Measurements from ENCODE around the gene ZDHHC11.

The ZDHHC11 gene

GRCh38 chr5:821504-821903 lies 29.3 kb downstream of the ZDHHC11 start:
- TF ChIP-seq CTCF (IDR thresholded peaks at IDR 0.05; ENCODE audit: low read depth, low read length), result no peak
- TF ChIP-seq EZH2phosphoT487 (IDR thresholded peaks at IDR 0.05; ENCODE audit: low read depth), result no peak
- H3K4me1 ChIP-seq (ENCODE audit: low read length), result no peaks in the 10 kb centered on the region
- no peak overlapping the region for H3K9ac ChIP-seq (ENCODE audit: low read length)
- no peak overlapping the region for H3K27ac ChIP-seq (ENCODE audit: low read length)
- no peaks in the 10 kb centered on the region for H3K9me3 ChIP-seq (ENCODE audit: insufficient read depth, low read length)
- no peak overlapping the region for H3K4me3 ChIP-seq (ENCODE audit: low read length)
- H3K27me3 ChIP-seq (ENCODE audit: low read depth, low read length), result no peaks in the 10 kb centered on the region
- H3K36me3 ChIP-seq (replicated peaks; ENCODE audit: low read depth, low read length), result no peaks in the 10 kb centered on the region
- H4K20me1 ChIP-seq (ENCODE audit: insufficient read depth, low read length), result no peaks in the 10 kb centered on the region
- no peak overlapping the region for H2AFZ ChIP-seq (ENCODE audit: low read depth, low read length)
- H3K79me2 ChIP-seq (ENCODE audit: low read length), result no peaks in the 10 kb centered on the region
- no peak overlapping the region for H3K4me2 ChIP-seq (ENCODE audit: low read length)

- TF ChIP-seq EZH2phosphoT487 (IDR thresholded peaks at IDR 0.05; ENCODE audit: low read depth) (no peak), CTCF (IDR thresholded peaks at IDR 0.05; ENCODE audit: low read depth, low read length) (no peak)
- H3K79me2 ChIP-seq (ENCODE audit: low read length), result no peaks in the 10 kb centered on the region
- no peaks in the 10 kb centered on the region for H3K4me1 ChIP-seq (ENCODE audit: low read length)
- H3K4me3 ChIP-seq (ENCODE audit: low read length), result no peak overlapping the region
- H4K20me1 ChIP-seq (ENCODE audit: insufficient read depth, low read length), result no peaks in the 10 kb centered on the region
- H3K27ac ChIP-seq (ENCODE audit: low read length), result no peak overlapping the region
- no peaks in the 10 kb centered on the region for H3K27me3 ChIP-seq (ENCODE audit: low read depth, low read length)
- no peaks in the 10 kb centered on the region for H3K9me3 ChIP-seq (ENCODE audit: insufficient read depth, low read length)
- H3K4me2 ChIP-seq (ENCODE audit: low read length), result no peak overlapping the region
- no peak overlapping the region for H3K9ac ChIP-seq (ENCODE audit: low read length)
- H2AFZ ChIP-seq (ENCODE audit: low read depth, low read length), result no peak overlapping the region
- H3K36me3 ChIP-seq (replicated peaks; ENCODE audit: low read depth, low read length), result no peaks in the 10 kb centered on the region
These were observed 30.5 kb downstream of the ZDHHC11 start for GRCh38 chr5:820245-820644.

DNA sequence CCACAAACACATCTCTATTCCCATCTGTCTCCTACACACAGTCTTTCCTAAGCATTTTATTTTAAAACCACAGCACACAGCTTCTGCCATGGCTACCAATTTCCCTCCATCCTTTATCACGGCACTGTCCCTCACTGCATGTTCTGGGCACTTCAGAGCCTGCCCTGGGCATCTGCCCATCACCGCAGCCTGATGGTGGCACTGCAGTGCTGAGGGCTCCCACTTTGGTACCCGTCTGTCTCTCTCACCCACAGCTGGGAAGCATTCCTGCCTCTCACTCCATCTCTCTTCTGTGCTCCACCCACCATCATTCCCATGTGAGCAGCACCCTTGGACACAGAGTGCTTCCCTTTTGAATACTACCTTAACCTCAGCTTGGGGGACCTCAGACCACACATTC lies 31.7 kb downstream of the ZDHHC11 start:
- TF ChIP-seq EZH2phosphoT487 (IDR thresholded peaks at IDR 0.05; ENCODE audit: low read depth), result no peak
- no peak for TF ChIP-seq CTCF (IDR thresholded peaks at IDR 0.05; ENCODE audit: low read depth, low read length)
- Histone ChIP-seq H2AFZ (ENCODE audit: low read depth, low read length) (no peak overlapping the region), H3K27ac (ENCODE audit: low read length) (no peak overlapping the region), H3K9ac (ENCODE audit: low read length) (no peak overlapping the region), H3K4me1 (ENCODE audit: low read length) (no peaks in the 10 kb centered on the region), H3K4me3 (ENCODE audit: low read length) (no peak overlapping the region), H4K20me1 (ENCODE audit: insufficient read depth, low read length) (no peaks in the 10 kb centered on the region), H3K27me3 (ENCODE audit: low read depth, low read length) (no peaks in the 10 kb centered on the region), H3K9me3 (ENCODE audit: insufficient read depth, low read length) (no peaks in the 10 kb centered on the region), H3K4me2 (ENCODE audit: low read length) (no peak overlapping the region), H3K79me2 (ENCODE audit: low read length) (no peaks in the 10 kb centered on the region), H3K36me3 (replicated peaks; ENCODE audit: low read depth, low read length) (no peaks in the 10 kb centered on the region)

- Histone ChIP-seq H3K4me3 (ENCODE audit: low read length) (no peak overlapping the region), H4K20me1 (ENCODE audit: insufficient read depth, low read length) (no peaks in the 10 kb centered on the region), H3K4me2 (ENCODE audit: low read length) (no peak overlapping the region), H3K4me1 (ENCODE audit: low read length) (no peaks in the 10 kb centered on the region), H3K9ac (ENCODE audit: low read length) (no peak overlapping the region), H3K79me2 (ENCODE audit: low read length) (no peaks in the 10 kb centered on the region), H3K36me3 (replicated peaks; ENCODE audit: low read depth, low read length) (no peaks in the 10 kb centered on the region), H3K9me3 (ENCODE audit: insufficient read depth, low read length) (no peaks in the 10 kb centered on the region), H3K27ac (ENCODE audit: low read length) (no peak overlapping the region), H2AFZ (ENCODE audit: low read depth, low read length) (no peak overlapping the region), H3K27me3 (ENCODE audit: low read depth, low read length) (no peaks in the 10 kb centered on the region)
- TF ChIP-seq CTCF (IDR thresholded peaks at IDR 0.05; ENCODE audit: low read depth, low read length) (no peak), EZH2phosphoT487 (IDR thresholded peaks at IDR 0.05; ENCODE audit: low read depth) (no peak)
These were observed 34.6 kb downstream of the ZDHHC11 start for GRCh38 chr5:816176-816575.

Measured in OCI-LY3 (cell line).